Body of pancreas (tissue), 4 donors: Measurements from ENCODE around the gene C6orf47.

Source experiments
- CTCF ChIP-seq, 7 experiments: fragments of 450-650 bp in 4 of 7; fragments of 200-600 bp in 3 of 7; sonication (generic) in 3 of 7; IDR thresholded peaks; one replicate each; pipeline ENCODE4 v1.5.1; 2016 to 2019; ENCODE audit warnings: antibody characterized with exemption in 7 of 7
- POLR2A ChIP-seq, 3 donors: fragments of 450-650 bp; IDR thresholded peaks; one replicate each; pipeline ENCODE4 v1.6.1; 2016; ENCODE audit warnings: antibody characterized with exemption in 3 of 3, mild to moderate bottlenecking in 2 of 3

GRCh38 chr6:31676322-31676903, 15.8 kb upstream of the C6orf47 start:
- TF ChIP-seq POLR2A (IDR thresholded peaks at IDR 0.05) (no peak), CTCF (IDR thresholded peaks at IDR 0.05) (no peak)
